NB4 (cell line): ENCODE results near the gene PEAK1.

ENCODE experiments used
- CTCF ChIP-seq: IDR thresholded peaks from one replicate; pipeline ENCODE4 v1.5.1; 2012; ENCODE audit warnings: low read depth, low read length
- POLR2A ChIP-seq: IDR thresholded peaks from 2 replicates; pipeline ENCODE4 v1.6.1; 2011; ENCODE audit warnings: mild to moderate bottlenecking; ENCODE audit not compliant: insufficient read length; ENCODE audit errors: extremely low read depth

GRCh38 chr15:77409259-77410156 is 10.4 kb downstream of the PEAK1 start:
- no peak for TF ChIP-seq POLR2A
- TF ChIP-seq CTCF = no peak
